ENCODE measurements around the gene LRRC34.

The LRRC34 gene

GRCh38 chr3:169787120-169787519 lies 25.6 kb downstream of the LRRC34 start:
- no peak overlapping the region for H3K4me3 ChIP-seq (ENCODE audit: control insufficient read depth, low read depth, low read length)
- DNase-seq (ENCODE audit: low read depth), result no peak
- TF ChIP-seq, protein P1, sequence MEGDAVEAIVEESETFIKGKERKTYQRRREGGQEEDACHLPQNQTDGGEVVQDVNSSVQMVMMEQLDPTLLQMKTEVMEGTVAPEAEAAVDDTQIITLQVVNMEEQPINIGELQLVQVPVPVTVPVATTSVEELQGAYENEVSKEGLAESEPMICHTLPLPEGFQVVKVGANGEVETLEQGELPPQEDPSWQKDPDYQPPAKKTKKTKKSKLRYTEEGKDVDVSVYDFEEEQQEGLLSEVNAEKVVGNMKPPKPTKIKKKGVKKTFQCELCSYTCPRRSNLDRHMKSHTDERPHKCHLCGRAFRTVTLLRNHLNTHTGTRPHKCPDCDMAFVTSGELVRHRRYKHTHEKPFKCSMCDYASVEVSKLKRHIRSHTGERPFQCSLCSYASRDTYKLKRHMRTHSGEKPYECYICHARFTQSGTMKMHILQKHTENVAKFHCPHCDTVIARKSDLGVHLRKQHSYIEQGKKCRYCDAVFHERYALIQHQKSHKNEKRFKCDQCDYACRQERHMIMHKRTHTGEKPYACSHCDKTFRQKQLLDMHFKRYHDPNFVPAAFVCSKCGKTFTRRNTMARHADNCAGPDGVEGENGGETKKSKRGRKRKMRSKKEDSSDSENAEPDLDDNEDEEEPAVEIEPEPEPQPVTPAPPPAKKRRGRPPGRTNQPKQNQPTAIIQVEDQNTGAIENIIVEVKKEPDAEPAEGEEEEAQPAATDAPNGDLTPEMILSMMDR (conservative IDR thresholded peaks at IDR 0.05; ENCODE audit: control insufficient read depth, insufficient read depth, low read depth, low read length), result no peak

- TF ChIP-seq, protein P1 (conservative IDR thresholded peaks at IDR 0.05; ENCODE audit: control insufficient read depth, insufficient read depth, low read depth, low read length), result no peak
- no peak for DNase-seq (ENCODE audit: low read depth)
- H3K4me3 ChIP-seq (ENCODE audit: control insufficient read depth, low read depth, low read length), result no peak overlapping the region
Observed at GRCh38 chr3:169781209-169781855, 31.4 kb downstream of the LRRC34 start.

DNA sequence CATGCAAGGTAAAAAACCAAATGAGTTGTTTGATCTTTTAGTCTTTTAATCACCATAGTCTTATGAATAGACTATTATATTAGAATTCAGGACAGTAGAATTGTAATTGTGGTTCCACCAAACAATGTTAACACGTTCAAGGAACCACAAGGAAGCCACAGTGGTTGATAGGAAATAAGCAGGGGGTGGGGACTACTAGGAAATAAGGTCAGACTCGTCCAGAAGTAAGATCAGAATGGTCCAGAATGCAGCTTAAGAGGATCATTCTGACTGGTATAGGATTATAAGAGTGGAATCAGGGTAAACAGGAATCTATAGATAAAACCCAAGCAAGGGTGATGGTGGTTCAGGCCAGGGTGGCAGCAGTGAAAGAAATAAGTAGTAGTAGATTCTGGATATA lies 32.0 kb downstream of the LRRC34 start:
- no peak overlapping the region for H3K4me3 ChIP-seq (ENCODE audit: control insufficient read depth, low read depth, low read length)
- TF ChIP-seq, protein P1 (conservative IDR thresholded peaks at IDR 0.05; ENCODE audit: control insufficient read depth, insufficient read depth, low read depth, low read length), result no peak
- no peak for DNase-seq (ENCODE audit: low read depth)

DNA sequence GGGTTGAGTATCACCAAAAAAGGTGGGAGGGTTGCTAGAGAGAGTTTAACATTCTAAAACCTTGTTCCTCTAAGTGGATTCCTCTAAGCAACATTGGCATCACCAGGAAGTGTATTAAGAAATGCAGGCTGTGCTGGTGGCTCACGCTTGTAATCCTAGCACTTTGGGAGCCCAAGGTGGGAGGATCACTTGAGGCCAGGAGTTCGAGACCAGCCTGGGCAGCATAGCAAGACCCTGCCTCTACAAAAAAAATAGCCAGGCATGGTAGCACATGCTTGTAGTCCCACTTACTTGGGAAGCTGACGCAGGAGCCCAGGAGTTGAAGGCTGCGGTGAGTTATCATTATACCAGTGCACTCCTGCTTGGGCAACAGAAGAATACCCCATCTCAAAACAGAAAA lies 34.9 kb downstream of the LRRC34 start:
- no peak overlapping the region for H3K4me3 ChIP-seq (ENCODE audit: control insufficient read depth, low read depth, low read length)
- no peak for DNase-seq (ENCODE audit: low read depth)
- TF ChIP-seq, protein P1 (conservative IDR thresholded peaks at IDR 0.05; ENCODE audit: control insufficient read depth, insufficient read depth, low read depth, low read length), result no peak

GRCh38 chr3:169774186-169774585 lies 38.5 kb downstream of the LRRC34 start:
- no peak for DNase-seq (ENCODE audit: low read depth)
- H3K4me3 ChIP-seq (ENCODE audit: control insufficient read depth, low read depth, low read length), result peak overlapping the region; percentile 96

GRCh38 chr3:169772897-169773816 lies 39.5 kb downstream of the LRRC34 start, which contains the start of gene MYNN:
Gene MYNN, plus strand, starts transcription at chr3:169773396. Its CDS starts 900 bp downstream, at chr3:169774296.
- TF ChIP-seq, protein P1 (conservative IDR thresholded peaks at IDR 0.05; ENCODE audit: control insufficient read depth, insufficient read depth, low read depth, low read length), result no peak
- peak; percentile 88 for DNase-seq (ENCODE audit: low read depth)
- H3K4me3 ChIP-seq (ENCODE audit: control insufficient read depth, low read depth, low read length), result peak within 1 kb of the TSS; percentile 96

More at GRCh38 chr3:169774186-169774585, 38.5 kb downstream of the LRRC34 start:
- TF ChIP-seq, protein P1 (conservative IDR thresholded peaks at IDR 0.05; ENCODE audit: control insufficient read depth, insufficient read depth, low read depth, low read length), result no peak

Data from fibroblast of mammary gland (primary cell).